CD4-positive, alpha-beta T cell treated with Interferon alpha-2 for 1 hour (primary cell): ENCODE results near the gene RYR1.
A peak's percentile ranks its signal among the peaks of the same experiment; 100 is the strongest.

Experiments used
- DNase-seq, 2 donors: peaks; one replicate each; pipeline ENCODE4 v3.0.0-alpha.2; 2020 to 2022

RYR1 gene

DNA sequence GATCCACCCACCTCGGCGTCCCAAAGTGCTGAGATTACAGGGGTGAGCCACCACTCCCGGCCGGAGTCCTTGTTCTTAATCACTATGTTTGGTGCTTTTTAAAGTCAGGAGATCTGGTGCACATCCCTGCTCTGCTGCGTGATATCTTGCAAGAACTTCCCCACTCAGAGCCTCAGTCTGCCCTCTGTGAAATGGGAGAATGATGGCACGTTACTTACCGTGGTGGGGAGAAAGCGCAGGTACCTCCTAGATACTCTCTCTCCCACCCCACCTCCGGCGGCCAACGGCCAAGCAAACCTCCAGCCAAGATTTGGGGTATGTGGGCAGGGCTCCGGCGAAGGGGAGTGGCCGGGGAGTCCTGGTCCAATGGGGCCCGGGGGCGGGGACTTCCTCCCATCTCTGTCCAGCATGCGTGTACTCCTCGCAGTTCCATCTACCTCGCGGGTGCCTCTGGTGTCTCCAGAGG, at the start of gene RYR1:
RYR1 (plus strand) TSS at position 424 of the 466 bp plus-strand sequence. CDS start 139 bp downstream, outside the sequence.
- peak; percentile 49 to 56 for DNase-seq

DNA sequence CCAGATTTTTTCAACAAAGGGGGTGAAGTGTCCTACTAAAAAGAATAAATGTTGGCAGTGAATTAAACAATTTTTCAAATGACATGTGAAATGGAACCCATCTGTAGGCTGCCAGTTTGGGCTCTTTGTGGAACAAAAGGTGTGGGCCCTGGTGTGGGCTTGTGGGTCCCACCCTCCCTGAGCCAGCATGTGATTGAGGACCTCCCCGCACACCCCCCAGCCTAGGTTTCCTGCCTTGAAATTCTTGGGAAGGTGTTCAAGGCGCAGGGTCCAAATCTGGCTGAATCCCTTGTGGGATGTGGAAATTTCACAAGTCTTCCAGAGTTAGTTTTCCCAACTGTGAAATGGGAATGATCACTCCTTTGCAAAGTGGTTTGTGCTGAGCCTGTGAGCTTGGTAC, 49.7 kb upstream of the RYR1 start:
- DNase-seq = no peak

DNA sequence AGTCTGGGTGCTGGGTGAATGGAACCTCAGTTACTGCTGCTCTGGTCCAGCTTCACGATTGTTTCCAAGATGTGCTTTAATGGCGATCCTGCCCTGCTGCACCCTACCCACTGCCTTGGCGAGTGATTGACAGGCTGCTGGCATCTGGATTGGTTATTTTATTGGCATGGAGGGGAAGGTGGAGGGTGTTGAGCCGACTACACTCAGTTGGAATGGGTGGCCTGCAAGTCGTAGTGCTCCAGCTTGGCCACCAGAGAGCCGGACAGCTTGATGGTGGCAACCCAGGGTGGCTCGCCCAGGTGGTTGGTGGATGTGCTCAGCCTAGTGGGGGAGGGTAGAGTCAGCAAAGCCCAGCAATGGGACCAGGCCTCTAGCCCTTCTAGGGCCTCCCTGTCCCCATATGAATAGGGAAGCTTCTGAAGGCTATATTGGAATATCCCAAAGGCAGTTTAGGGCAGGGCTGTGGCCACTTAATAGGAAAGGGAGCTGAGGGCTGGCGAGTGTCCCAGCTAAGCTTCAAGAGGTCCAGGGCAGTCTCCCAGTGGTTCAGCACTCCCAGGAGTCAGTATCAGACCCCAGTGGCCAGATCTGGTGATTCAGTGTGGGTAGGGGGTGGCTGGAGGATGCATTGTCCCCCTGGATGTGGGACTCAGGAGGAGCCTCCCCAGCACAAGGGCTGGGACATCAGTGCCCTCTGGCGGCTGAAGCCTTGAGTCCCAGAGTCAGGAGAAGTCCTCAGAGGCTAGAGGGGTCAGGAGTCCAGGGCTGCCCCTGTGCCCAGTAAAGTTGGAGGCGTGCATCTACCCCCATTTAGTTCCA, 49.1 kb upstream of the RYR1 start:
- no peak for DNase-seq

DNA sequence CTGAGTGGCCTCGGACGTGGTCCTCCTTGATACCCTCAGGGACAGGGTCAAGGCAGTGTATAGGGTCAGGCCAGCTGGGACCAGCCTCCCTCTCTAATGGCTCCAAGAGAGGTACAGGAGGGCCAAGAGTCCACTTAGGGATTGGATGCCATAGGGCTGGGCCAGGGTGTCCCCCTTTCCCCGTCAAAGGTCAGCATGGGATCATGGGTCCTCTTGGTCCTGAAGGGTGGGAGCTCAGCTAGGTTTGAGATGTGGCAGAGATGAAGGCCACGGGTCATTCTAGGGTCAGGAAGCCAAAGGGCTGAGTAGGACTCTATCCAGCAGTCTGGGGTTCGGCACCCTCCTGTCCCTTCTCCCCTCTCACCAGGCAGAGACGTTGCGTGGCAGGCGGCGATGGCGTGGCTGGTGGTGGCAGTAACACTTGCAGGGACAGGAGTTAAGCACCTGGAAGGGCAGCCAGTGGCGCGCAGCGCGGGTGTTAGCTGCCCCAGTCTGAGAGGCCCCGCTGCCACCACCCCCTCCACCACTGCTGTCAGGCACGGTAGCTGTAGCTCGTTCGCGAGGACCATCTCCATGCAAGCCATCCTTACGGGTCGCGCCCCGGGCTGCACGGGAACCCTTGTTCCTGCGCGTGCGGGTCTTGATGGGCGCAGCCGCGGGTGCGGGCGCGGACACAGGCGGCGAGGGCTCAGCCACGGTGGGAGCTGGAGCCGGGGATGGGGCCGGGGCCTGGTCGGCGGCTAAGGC, 48.3 kb upstream of the RYR1 start:
- no peak for DNase-seq

DNA sequence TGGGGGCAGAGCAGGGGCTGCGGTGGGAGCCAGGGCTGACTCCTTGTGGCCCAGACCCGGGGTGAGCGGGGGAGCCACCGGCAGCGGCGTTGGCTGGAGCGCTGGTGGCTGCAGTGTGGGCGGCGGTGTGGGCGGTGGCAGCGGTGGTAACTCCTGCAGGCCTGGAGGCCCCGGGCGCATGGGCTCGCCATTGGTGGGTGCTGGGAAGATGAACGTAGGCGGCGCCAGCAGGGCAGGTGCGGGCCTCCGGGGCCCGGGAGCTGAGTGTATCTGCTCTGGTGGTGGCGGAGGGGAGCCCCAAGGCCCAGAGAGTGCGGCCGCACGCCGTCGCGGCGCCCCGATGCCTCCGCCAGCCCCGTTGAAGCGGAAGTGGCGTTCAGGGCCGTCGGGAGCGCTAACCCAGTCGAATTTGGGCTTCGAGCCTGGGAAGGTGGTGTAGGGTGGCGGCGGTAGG, 47.7 kb upstream of the RYR1 start:
- DNase-seq = peak in 1 of 2 donors; percentile 16

DNA sequence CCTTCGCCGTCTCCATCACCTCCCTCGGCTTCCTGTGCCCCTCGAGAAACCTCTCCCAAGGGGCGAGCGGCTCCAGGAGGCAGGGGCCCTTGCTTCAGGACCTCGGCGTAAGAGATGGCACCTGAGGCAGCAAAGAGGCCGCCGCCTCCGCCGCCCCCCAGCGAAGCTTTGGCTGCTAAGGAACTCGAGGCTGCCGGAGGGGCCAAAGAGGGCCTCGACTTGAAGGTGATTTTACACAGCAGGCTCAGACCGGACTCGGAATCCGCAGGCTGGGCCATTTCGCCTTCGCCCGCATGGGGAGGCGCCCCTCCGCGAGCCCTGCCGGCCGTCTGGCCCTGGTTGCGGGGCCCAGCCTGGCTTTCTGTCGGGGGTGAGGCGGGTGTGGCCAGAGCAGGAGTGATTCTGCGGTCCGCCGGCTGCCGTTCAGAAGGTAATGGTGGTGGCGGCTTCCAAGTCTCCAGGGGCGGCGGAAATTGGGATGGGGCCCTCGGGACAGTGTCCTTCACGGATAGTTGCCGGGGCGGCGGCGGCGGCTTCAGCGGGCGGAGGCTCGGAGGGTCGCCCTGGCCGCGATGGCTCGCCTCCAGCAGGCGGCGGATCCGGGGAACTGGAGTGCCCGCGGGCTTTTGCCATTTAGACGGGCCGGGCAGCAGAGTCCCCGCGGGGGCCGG, 47.1 kb upstream of the RYR1 start:
- DNase-seq = no peak

DNA sequence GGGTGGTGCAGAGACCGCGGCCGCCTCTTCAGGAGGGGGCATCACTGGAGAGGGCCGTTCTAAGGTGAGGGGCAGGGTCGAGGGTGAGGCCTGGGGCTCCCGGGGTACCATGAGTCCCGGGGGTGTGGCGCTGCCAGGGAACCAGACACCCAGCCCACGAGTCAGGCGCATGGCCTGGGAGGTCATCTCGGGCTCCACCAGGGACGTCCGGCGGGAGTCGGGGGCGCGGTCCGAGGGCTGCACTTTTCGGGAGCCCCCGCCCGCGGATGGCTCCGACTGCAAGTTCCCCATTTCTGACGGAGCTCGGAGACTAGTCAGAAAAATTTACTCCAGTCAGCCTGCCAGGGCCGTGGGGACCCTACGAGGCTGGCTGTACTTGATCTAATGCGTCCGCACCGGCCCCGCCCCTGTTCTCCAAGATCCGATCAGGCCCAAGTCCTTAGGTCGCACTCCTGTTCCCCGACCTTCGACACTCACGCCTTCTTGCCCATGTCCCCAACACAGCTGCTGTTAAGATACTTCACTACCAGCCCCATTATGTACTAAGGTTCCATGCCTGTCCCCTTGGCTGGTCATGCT, 46.4 kb upstream of the RYR1 start:
- no peak for DNase-seq

DNA sequence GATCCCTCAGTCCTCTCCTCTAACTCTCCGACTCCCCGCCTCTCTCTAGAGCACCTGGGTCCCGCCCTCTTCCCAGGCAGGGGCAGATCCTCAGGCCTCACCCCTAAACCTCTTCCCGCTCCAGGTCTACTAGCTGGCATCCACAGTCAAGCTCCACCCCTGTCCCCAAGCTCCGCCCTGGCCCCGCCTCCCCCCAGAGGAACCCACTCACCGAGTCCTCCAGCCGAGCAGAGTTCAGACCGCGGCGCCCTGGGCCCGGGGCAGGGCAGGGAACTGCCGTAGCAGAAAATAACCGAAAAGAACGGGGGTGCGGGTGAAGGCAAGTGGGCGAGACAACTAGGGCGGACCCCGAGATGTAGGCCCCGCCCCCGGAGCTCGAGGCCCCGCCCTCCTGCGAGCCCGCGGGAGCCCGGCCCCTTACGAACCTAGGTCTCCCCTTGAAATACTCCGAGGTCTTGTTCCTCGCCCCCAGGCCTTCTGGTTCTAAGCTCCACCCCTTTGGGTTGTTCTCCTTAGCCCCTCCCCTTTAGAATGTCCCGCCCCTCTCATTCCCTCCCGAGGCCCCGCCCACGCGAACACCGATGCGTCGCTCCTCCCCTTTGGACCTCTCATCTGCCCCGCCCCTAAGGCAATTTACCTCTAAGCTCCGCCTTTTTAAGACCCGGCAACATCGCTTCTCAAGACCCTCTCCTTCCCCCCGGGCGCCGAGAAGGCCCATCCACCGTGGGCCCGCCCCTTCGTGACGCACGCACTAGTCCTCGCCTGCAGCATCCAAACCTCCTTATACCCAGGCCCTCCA, 45.7 kb upstream of the RYR1 start, which contains the start of gene GGN:
GGN (minus strand) TSS at position 485 of the 799 bp plus-strand sequence. CDS start 773 bp downstream, outside the sequence.
- DNase-seq = peak; percentile 81 to 89

DNA sequence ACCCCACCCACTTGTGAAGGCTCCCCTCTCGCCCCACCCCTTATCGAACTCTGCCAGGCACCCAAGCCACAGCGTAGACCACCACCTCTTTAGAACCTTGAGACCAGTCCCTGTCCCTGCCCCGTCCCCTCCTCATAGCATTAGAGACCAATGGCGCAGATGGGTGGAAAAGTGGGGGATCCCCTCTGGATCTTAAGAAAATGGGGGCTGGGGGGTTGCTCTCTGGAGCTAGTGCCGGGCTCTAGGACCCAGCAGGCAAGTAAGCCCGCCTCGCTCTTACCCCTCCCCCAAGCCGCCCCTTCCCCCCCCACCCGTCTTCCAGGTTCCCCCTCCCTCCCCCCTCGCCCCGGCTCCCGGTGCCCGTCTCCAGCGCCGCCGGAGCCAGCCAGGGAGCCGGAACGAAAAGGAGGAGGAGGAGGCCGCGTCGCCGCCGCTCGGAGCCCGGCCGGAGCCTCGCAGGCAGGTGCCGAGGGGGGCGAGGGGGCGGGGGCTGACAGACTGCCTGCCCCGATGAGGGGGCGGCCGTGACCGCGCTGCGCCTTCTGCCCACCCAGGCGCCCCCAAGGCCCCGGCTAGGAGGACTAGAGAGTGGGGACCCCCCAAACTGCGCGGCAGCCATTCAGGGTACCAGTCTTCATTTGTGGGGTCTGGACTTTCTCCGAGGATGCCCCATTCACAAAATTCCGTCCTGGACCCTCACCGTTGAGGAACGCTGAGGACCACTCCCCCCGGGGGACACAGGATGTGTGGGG, 45.0 kb upstream of the RYR1 start, which contains the start of gene SPRED3:
SPRED3 (plus strand) TSS at position 349 of the 752 bp plus-strand sequence. CDS start 1,606 bp downstream, outside the sequence.
- no peak for DNase-seq

DNA sequence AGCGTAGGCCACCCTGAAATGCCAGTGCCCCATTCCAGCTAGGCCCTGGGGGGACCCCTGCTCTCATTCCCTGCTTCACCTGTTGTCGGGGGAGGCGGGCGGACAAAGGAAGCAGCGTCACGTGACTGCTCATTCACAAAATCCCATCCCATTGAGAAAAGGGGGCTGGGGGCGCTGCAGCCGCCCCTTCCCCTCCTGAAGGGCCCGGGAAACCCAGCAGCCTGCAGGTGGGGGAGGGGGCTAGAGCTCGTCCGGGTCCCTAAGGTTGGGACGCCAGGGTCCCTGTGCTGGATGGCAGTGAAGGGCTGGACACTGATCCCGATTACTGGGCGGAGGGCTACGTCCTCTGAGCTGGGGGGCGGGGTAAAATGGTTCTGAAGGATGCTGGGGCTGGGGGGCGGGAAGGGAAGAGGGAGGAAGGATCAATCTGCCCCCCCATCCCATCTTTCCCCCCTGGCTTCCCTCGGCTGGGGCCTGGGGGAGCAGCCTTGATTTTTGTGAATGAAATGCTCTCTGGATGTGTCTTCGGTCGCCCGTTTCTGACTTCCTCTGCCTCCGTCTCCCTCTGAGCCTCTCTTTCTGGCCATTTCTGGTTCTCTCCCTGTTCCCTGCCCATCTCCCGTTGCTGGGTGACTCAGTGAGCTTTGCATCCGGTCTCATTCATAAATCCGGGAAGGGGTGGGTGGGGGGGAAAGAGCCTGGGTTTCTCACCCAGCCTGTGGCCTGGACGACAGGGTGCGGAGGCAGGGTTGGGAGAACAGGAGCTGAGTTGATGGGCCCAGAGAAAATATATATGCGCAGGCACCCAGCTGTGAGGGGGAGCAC, 44.2 kb upstream of the RYR1 start:
- no peak for DNase-seq

DNA sequence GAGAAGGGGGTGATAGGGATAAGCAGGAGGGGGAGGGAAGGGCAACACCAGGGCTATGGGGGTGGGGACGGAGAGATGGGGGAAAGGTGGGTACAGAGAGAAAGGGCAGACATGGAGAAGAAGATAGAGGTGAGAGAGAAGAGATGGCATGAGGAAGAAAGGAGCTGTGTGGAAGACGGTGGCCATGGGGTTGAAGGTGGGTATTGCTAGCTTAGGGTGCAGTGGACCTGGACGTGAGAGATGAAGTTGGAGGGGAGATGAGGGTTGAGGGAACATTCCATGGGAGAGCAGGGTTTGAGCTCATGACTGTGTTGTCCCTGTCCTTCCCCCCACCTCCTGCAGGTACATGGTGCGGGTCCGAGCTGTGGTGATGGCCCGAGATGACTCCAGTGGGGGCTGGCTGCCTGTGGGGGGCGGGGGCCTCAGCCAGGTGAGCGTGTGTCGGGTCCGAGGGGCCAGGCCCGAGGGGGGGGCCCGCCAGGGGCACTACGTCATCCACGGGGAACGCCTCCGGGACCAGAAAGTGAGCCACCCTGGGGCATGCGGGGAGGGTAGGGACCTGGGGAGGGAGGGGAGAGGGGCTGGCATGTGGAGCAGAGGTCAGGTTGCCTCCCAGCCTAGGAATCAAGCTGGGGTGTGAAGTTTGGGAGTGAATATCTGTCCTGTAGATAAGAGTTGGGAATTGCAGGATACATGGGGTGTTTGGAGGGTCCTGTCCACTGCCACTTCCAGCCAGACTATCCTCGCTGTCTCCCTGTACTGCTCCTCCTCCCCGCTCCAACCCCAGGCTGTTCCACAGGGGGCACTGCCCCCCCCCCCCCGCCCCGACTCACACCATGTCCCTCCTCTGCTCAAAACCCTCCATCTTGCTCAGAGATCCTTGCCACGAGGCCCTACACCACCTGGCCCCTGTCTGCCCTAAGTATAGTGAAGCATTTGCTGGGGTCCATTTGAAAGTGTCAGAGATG, 43.2 kb upstream of the RYR1 start:
- no peak for DNase-seq

DNA sequence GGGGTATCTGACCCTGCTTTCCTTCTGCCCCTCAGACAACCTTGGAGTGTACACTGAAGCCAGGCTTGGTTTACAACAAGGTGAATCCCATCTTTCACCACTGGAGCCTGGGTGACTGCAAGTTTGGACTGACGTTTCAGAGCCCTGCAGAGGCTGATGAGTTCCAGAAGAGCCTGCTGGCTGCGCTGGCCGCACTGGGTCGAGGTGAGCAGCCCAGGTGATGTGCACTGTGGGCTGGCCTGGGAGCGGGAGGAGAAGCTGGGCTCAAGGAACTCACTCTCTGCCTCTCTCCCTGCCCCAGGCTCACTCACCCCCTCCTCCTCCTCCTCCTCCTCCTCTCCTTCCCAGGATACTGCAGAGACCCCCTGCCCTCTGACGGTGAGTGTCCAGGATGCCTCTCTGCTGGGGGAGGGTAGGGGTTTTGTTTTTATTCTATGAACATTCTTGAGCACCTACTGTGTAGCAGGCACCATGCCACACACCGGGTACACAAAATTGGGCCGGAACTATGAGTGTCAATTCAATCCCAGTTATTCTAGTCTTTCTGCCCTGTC, 41.5 kb upstream of the RYR1 start:
- DNase-seq = no peak

DNA sequence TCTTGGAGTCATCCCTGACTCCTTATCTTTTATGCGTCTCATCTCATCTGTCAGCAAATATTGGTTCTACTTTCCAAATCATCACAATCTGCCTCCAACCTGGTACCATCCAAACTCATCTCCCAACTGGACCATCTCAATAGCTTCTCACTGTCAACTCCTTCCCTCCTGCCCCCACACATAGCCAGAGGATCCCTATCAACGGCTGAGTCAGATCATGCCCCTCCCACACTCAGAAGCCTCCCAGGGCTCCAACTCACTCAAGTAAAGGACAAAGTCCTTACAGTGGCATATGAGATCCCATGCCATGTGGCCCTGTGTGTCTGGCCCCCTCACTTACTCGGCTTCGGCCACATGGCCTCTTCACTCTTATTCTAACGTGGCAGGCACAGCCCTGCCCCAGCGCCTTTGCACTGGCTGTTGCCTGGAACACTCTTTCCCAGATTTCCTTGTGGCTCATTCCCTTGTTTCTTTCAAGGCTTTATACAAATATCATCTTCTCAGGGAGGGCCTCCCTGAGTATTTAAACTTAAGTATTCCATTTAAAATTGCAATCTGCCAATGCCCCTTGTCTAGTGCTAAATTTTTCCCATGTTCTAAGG, 40.7 kb upstream of the RYR1 start:
- no peak for DNase-seq

DNA sequence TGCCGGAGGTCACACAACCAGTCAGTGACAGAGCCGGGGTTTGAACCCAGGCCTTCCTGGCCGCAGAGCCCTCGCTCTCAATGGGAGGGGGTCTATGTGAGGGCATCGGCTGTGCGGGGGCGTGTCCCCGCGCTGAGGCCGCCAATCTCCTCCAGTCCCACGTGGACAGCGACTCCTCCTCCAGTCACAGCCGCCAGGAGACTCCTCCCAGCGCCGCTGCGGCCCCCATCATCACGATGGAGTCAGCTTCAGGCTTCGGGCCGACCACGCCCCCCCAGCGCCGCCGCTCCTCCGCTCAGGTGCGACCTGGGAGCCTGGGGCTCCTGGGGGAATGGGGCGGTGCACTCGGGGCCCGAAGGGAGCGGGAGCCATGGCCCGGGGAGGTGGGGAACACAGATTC, 39.0 kb upstream of the RYR1 start:
- DNase-seq = peak; percentile 74 to 79

DNA sequence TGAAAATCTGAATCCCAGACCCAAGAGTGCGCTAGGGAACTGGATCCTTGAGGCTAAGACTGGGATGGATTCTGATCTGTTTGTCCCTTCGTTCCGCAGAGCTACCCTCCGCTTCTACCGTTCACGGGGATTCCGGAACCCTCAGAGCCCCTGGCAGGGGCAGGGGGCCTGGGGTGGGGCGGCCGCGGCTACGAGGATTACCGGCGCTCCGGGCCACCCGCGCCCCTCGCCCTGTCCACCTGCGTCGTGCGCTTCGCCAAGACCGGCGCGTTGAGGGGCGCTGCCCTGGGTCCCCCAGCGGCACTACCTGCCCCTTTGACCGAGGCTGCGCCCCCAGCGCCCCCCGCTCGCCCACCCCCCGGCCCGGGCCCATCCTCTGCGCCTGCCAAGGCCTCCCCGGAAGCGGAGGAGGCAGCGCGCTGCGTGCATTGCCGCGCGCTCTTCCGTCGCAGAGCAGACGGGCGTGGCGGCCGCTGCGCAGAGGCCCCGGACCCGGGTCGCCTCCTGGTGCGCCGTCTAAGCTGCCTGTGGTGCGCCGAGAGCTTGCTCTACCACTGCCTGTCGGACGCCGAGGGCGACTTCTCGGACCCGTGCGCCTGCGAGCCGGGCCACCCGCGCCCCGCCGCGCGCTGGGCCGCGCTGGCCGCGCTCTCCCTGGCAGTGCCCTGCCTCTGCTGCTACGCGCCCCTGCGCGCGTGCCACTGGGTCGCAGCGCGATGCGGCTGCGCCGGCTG, 37.9 kb upstream of the RYR1 start:
- DNase-seq = peak; percentile 14 to 46

DNA sequence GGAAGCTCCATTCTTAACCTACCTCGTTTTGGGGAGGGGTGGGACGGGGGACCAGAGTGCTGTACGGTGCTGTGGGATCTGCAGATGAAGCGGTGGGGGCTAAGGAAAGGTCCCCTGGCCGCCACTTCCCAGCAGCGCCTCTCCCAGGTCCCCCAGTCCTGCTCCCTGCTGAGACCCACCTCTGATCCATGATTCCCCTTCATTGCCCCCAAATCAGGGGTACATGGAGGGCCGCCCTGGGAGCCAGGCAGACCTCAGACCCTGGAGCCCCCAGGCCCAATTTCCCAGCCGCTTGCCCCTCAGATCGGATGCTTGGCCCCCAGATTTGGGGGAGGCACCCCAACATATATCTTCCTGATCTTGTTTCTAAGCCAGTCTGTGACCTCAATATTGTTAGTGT, 34.4 kb upstream of the RYR1 start:
- DNase-seq = no peak

DNA sequence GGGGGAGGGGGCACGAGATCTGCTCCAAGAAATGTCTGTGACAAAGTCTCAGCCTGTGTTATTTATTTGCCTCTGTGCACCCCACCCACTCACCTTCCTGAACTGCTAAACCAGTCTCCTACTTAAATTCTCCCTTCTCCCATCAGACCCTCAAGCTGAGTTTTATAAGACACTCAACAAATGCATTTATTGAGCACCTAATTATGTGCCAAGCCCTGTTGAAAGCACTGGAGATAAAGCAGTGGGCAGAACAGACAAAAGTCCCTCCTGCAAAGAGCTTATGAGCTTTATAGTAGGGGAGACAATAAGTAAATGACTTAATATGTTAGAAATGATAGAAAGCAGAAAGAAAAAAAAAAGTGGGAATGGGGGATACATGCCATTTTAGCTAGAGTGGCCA, 34.0 kb upstream of the RYR1 start:
- no peak for DNase-seq
